K562 (cell line): ENCODE data around the gene RALB. TPM values are rescaled to one million over a fixed set of nuclear protein-coding genes. Genes with fewer than 3 reads are reported as not detected.

Experiments
- ATAC-seq: fragments of 200-7000 bp; cut with Tn5 transposase; 3 replicates; pipeline ENCODE4 v1.9.1; 2020; ENCODE audit warnings: moderate library complexity
- BruUV-seq: library from RNA; stranded (reverse); fragments of 400-500 nt; replicated peaks from 2 replicates; lab custom pipeline; 2021; lab: Mats Ljungman, UMichigan
- CTCF ChIA-PET: fragments of 300-600 bp; formaldehyde crosslinking; extraction: SDS; loops from one replicate; lab custom pipeline; 2021; ENCODE audit warnings: low intra/inter-chr PET ratio; lab: Yijun Ruan, JAX
- POLR2A ChIA-PET: fragments of 300-600, 350-650 bp; sonication (Branson Sonifier 250); formaldehyde crosslinking; extraction: SDS; loops from one replicate; lab custom pipeline; 2021; ENCODE audit warnings: antibody characterized with exemption, inconsistent platforms; lab: Yijun Ruan, JAX
- DNase-seq, 4 experiments: peaks; one replicate each; pipeline versions ENCODE4 v3.0.0 to v3.0.0-alpha.2; 2011 to 2018; ENCODE audit warnings: low spot score in 3 of 4, mixed read lengths in 3 of 4; ENCODE audit errors: extremely low read depth in 1 of 4
- FAIRE-seq: peaks from 2 replicates; lab custom pipeline; 2011; peaks lifted over from hg19 to GRCh38; lab: Jason Lieb, UNC
- H2AFZ ChIP-seq: 2 replicates; pipeline ENCODE4 v1.6.0; 2011; ENCODE audit warnings: low read depth, low read length, control low read depth, inconsistent platforms
- H3K27ac ChIP-seq: fragments of 200-600 bp; 3 replicates; pipeline ENCODE4 v1.8.0; 2011; ENCODE audit warnings: low read depth, mild to moderate bottlenecking, control low read depth, inconsistent platforms, low read length, moderate library complexity, mixed read lengths; ENCODE audit errors: extremely low read depth
- H3K27me3 ChIP-seq, 2 experiments: fragments of 300-600 bp in 1 of 2; 2 replicates in 1 of 2; 3 replicates in 1 of 2; pipeline versions ENCODE4 v1.6.0 to v1.8.0; 2011; ENCODE audit warnings: inconsistent platforms in 2 of 2, low read length in 2 of 2, mild to moderate bottlenecking in 1 of 2, mixed read lengths in 1 of 2, moderate library complexity in 1 of 2; ENCODE audit not compliant: control insufficient read depth in 2 of 2, insufficient read depth in 2 of 2
- H3K36me3 ChIP-seq: fragments of 300-600 bp; 3 replicates; pipeline ENCODE4 v1.8.0; 2011; ENCODE audit warnings: mild to moderate bottlenecking, low read length, inconsistent platforms; ENCODE audit not compliant: control insufficient read depth, insufficient read depth
- H3K4me1 ChIP-seq, 2 experiments: fragments of 200-600 bp in 1 of 2; replicated peaks in 1 of 2; 2 replicates in 1 of 2; 3 replicates in 1 of 2; pipeline versions ENCODE4 v1.5.1 to v1.8.0; 2011; ENCODE audit warnings: inconsistent platforms in 2 of 2, low read length in 2 of 2, mild to moderate bottlenecking in 1 of 2, mixed read lengths in 1 of 2, moderate library complexity in 1 of 2; ENCODE audit not compliant: control insufficient read depth in 2 of 2, insufficient read depth in 2 of 2
- H3K4me2 ChIP-seq: 2 replicates; pipeline ENCODE4 v1.6.1; 2011; ENCODE audit warnings: low read length, control low read depth, inconsistent platforms, mixed read lengths; ENCODE audit not compliant: insufficient read depth
- H3K4me3 ChIP-seq: fragments of 200-600 bp; sonication (generic), shearing (Covaris generic); 2 replicates; pipeline ENCODE4 v1.5.1; 2016; ENCODE audit warnings: control low read depth, inconsistent platforms
- H3K79me2 ChIP-seq: fragments of 200-600 bp; 3 replicates; pipeline ENCODE4 v1.8.0; 2011; ENCODE audit warnings: low read length, inconsistent platforms; ENCODE audit not compliant: control insufficient read depth, insufficient read depth
- H3K9ac ChIP-seq, 2 experiments: 2 replicates each; pipeline versions ENCODE4 v1.6.0 to v1.6.1; 2011; ENCODE audit warnings: low read depth in 2 of 2, low read length in 2 of 2, control low read depth in 1 of 2, inconsistent platforms in 1 of 2, mild to moderate bottlenecking in 1 of 2, mixed read lengths in 1 of 2; ENCODE audit not compliant: insufficient read depth in 1 of 2
- H3K9me1 ChIP-seq: one replicate; pipeline ENCODE4 v1.6.0; 2011; ENCODE audit warnings: inconsistent platforms, mild to moderate bottlenecking, low read length, moderate library complexity; ENCODE audit not compliant: control insufficient read depth, insufficient read depth
- H3K9me3 ChIP-seq: replicated peaks from 2 replicates; pipeline ENCODE4 v1.5.1; 2011; ENCODE audit warnings: low read depth, low read length, inconsistent platforms; ENCODE audit not compliant: control insufficient read depth, insufficient read depth
- H4K20me1 ChIP-seq: replicated peaks from 2 replicates; pipeline ENCODE4 v1.6.1; 2011; ENCODE audit warnings: low read length, inconsistent platforms, mixed read lengths; ENCODE audit not compliant: control insufficient read depth, insufficient read depth
- HEY1 ChIP-seq: fragments of 250-450 bp; sonication (Bioruptor Pico); IDR thresholded peaks from 2 replicates; pipeline ENCODE4 v1.5.0; 2020; ENCODE audit warnings: mild to moderate bottlenecking, moderate library complexity, borderline replicate concordance
- KDM1A ChIP-seq, 2 experiments: fragments of 450-650 bp; IDR thresholded peaks; 2 replicates each; pipeline ENCODE4 v1.6.1; 2016; ENCODE audit warnings: mild to moderate bottlenecking in 2 of 2
- MAZ ChIP-seq, 2 experiments: fragments of 450-650 bp in 1 of 2; sonication (generic) in 1 of 2; formaldehyde crosslinking; IDR thresholded peaks in 1 of 2; conservative IDR thresholded peaks in 1 of 2; 2 replicates each; pipeline versions ENCODE4 v1.4.0 to v1.5.0; 2020; ENCODE audit warnings: mild to moderate bottlenecking in 1 of 2, missing genetic modification reagents in 1 of 2
- MBD2 ChIP-seq: sonication (generic); IDR thresholded peaks from 2 replicates; pipeline ENCODE4 v1.6.1; 2016; ENCODE audit warnings: low read depth, borderline replicate concordance
- MEIS2 ChIP-seq: fragments of 450-650 bp; IDR thresholded peaks from 2 replicates; pipeline ENCODE4 v1.6.1; 2014; ENCODE audit warnings: mild to moderate bottlenecking; ENCODE audit not compliant: partially characterized antibody
- SPI1 ChIP-seq: IDR thresholded peaks from 2 replicates; pipeline ENCODE4 v1.6.1; 2011; ENCODE audit warnings: low read depth, low read length, control low read depth, borderline replicate concordance
- USF2 ChIP-seq: sonication (generic); formaldehyde crosslinking; IDR thresholded peaks from 2 replicates; pipeline ENCODE4 v1.5.0; 2020; ENCODE audit warnings: missing genetic modification reagents
- ZFP30 ChIP-seq: fragments of 250-450 bp; sonication (Bioruptor Pico); IDR thresholded peaks from 2 replicates; pipeline ENCODE4 v1.8.0; 2022; ENCODE audit warnings: moderate library complexity, mild to moderate bottlenecking, inconsistent platforms, borderline replicate concordance
- ZNF133 ChIP-seq: fragments of 250-450 bp; sonication (Bioruptor Pico); IDR thresholded peaks from 2 replicates; pipeline ENCODE4 v1.4.0; 2020; ENCODE audit warnings: mild to moderate bottlenecking
- ZNF395 ChIP-seq: fragments of 200-800 bp; sonication (Bioruptor generic); IDR thresholded peaks from 2 replicates; pipeline ENCODE4 v1.6.1; 2017; ENCODE audit warnings: missing genetic modification characterization, missing compliant biosample characterization
- ZNF780A ChIP-seq: fragments of 250-450 bp; sonication (Bioruptor Pico); IDR thresholded peaks from 2 replicates; pipeline ENCODE4 v1.5.0; 2021; ENCODE audit warnings: mild to moderate bottlenecking
- WGBS: fragments of 100-300 bp; shearing (Covaris generic); methylation state at CpG from one replicate; pipeline ENCODE4 v1.1.6; 2016; ENCODE audit warnings: low coverage, mixed read lengths; ENCODE audit not compliant: insufficient coverage; ENCODE audit errors: missing lambda C conversion rate; 5-methylcytosine and 5-hydroxymethylcytosine counted together
- in situ Hi-C: fragments of 300-500 bp; cut with MboI; formaldehyde crosslinking; loops from 4 replicates; pipeline ENCODE4 v1.15.0; 2018; ENCODE audit warnings: inconsistent platforms, mixed read lengths
- intact Hi-C: fragments of 100-400 bp; cut with micrococcal nuclease; formaldehyde crosslinking; loops from 2 replicates; pipeline ENCODE4 v1.14.2; 2022
- polyA plus RNA-seq, 8 experiments: library from polyadenylated mRNA; depleted of rRNA in 4 of 8; stranded (reverse) in 5 of 8; unstranded in 3 of 8; fragments of >200 nt; fragmentation: Nextera tagmentation in 2 of 8; fragmentation: Illumina TruSeq in 1 of 8; extraction: Ambion mirVana in 2 of 8; extraction: Trizol in 1 of 8; gene quantifications; 2 replicates each; pipeline versions ENCODE4 v1.2.1 to v1.2.3, GENCODE V29; 2011 to 2014; ENCODE audit warnings: inconsistent platforms in 1 of 8, missing spikeins in 1 of 8
- total RNA-seq, 7 experiments: library from RNA; depleted of rRNA in 6 of 7; stranded (reverse); fragments of >200 nt in 6 of 7; fragmentation: Illumina TruSeq in 2 of 7; extraction: Trizol in 2 of 7; gene quantifications; 2 replicates each; pipeline versions ENCODE4 v1.2.1 to v1.2.3, GENCODE V29; 2011 to 2021; ENCODE audit warnings: low replicate concordance in 1 of 7
- TF ChIP-seq, protein P1 (sequence below): fragments of 250-450 bp; sonication (Bioruptor Pico); IDR thresholded peaks from 2 replicates; pipeline ENCODE4 v1.5.0; 2020; ENCODE audit warnings: mild to moderate bottlenecking

The RALB gene
- total and polyA plus RNA-seq, 9 of the 15 experiments (the other 6 are each of a cell fraction or from before 2014, with no cell fraction given): 14.8 to 65.6 (median 38.4) TPM

DNA sequence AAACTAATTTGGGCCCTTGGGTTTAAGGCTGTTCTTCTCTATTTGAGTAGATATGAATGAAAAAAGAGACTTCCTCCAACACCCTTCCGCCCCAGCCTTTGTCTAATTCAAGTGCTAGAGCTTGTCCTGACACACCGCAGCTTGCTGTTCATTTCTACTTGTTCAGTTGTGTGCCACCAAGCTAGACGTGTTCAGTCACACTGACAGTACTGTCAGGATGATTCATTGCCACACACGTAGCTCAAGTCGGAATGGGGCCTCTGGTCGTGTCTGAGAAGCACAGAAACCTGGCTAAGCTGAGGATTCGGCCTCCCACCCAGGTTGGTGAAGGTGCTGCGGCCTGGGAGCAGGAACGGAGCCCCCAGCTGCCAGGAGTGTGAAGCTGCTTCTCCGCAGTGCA lies 47.7 kb downstream of the RALB start:
- CTCF ChIA-PET: no interaction called here
- Histone ChIP-seq H3K9me3 (no peaks in the 10 kb centered on the region), H3K4me3 (no peak overlapping the region), H3K9ac (no peak overlapping the region), H3K4me2 (no peak overlapping the region), H3K27me3 (peaks cover 0 to 8% of the 10 kb centered on the region in 2 experiments; a peak in 1 of 5 replicates), H3K79me2 (no peaks in the 10 kb centered on the region), H2AFZ (no peak overlapping the region), H3K27ac (no peak overlapping the region), H3K9me1 (no peaks in the 10 kb centered on the region), H3K36me3 (peaks cover 8% of the 10 kb centered on the region; the same call in 1 of the 3 replicates), H3K4me1 (peaks cover 3 to 9% of the 10 kb centered on the region in 2 experiments; a peak in 4 of 5 replicates), H4K20me1 (no peaks in the 10 kb centered on the region; the same call in 1 of the 2 replicates)
- no TSS peak for BruUV-seq
- WGBS: 77% methylated on average over 9 of the region's 10 CpGs
- intact Hi-C loops (no loop called here), in situ Hi-C loops (no loop called here)
- TF ChIP-seq MEIS2 (peak; percentile 17), USF2 (CRISPR knock-in tag) (no peak)
- FAIRE-seq (no peak), DNase-seq (no peak), ATAC-seq (no peak)
- POLR2A ChIA-PET: interaction anchor here (0.6 to 1.4 kb wide), 3 partner anchors 9 to 31 kb away, joined by 3 to 4 read pairs (median 3); no protein-coding TSS in a partner anchor

DNA sequence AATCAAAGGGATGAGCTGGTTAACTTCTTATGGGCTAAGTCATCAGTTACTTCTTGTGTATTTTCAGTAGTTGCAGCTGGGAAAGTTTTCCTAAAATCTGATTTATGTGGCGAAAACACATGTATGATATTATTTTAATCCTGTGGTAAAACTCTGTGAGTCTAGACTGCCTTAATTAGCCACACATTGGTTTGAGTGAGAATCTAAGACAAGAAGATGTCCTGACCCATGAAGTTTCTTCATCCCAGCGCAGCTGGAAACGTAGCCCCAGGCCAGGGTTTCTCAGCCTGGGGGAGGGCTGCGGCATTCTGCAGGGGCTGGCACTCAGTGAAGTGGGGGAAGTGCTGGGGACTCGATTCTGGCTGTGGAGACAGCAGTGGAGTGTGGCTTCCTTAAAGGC lies 48.6 kb downstream of the RALB start:
- Histone ChIP-seq H3K27ac (no peak overlapping the region), H3K79me2 (no peaks in the 10 kb centered on the region), H3K36me3 (peaks cover 4% of the 10 kb centered on the region; the same call in 1 of the 3 replicates), H2AFZ (no peak overlapping the region), H4K20me1 (peaks cover 5% of the 10 kb centered on the region; the same call in 1 of the 2 replicates), H3K4me1 (peaks cover 3 to 9% of the 10 kb centered on the region in 2 experiments; a peak in 4 of 5 replicates), H3K4me2 (no peak overlapping the region), H3K9me3 (no peaks in the 10 kb centered on the region), H3K27me3 (peaks cover 0 to 8% of the 10 kb centered on the region in 2 experiments; a peak in 1 of 5 replicates), H3K9me1 (no peaks in the 10 kb centered on the region), H3K9ac (no peak overlapping the region), H3K4me3 (no peak overlapping the region)
- intact Hi-C loops: no loop called here
- no TSS peak for BruUV-seq
- WGBS: 84% methylated on average over 5 of the region's 5 CpGs
- in situ Hi-C loops: no loop called here
- FAIRE-seq (no peak), ATAC-seq (no peak), DNase-seq (no peak)
- ChIA-PET POLR2A (interaction anchor here (0.6 kb wide), 1 partner anchor 32 kb away, joined by 3 read pairs; no protein-coding TSS in a partner anchor), CTCF (no interaction called here)
- TF ChIP-seq ZNF395 (no peak), MBD2 (no peak), ZNF133 (CRISPR knock-in tag) (no peak), ZFP30 (CRISPR knock-in tag) (no peak), KDM1A (IDR thresholded peaks at IDR 0.05) (no peak), MAZ (CRISPR knock-in tag; conservative IDR thresholded peaks at IDR 0.05 in 1 of 2, IDR thresholded peaks at IDR 0.05 in 1 of 2) (no peak), ZNF780A (CRISPR knock-in tag) (no peak), SPI1 (no peak), HEY1 (no peak)
- TF ChIP-seq, protein P1, sequence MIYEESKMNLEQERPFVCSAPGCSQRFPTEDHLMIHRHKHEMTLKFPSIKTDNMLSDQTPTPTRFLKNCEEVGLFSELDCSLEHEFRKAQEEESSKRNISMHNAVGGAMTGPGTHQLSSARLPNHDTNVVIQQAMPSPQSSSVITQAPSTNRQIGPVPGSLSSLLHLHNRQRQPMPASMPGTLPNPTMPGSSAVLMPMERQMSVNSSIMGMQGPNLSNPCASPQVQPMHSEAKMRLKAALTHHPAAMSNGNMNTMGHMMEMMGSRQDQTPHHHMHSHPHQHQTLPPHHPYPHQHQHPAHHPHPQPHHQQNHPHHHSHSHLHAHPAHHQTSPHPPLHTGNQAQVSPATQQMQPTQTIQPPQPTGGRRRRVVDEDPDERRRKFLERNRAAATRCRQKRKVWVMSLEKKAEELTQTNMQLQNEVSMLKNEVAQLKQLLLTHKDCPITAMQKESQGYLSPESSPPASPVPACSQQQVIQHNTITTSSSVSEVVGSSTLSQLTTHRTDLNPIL: no peak
